HepG2 (cell line): ENCODE measurements around the gene SULT6B1. TPM values are rescaled to one million over a fixed set of nuclear protein-coding genes. Genes with fewer than 3 reads are reported as not detected.

ENCODE experiments used
- ARID3A ChIP-seq: IDR thresholded peaks from 2 replicates; pipeline ENCODE4 v1.6.1; 2012; ENCODE audit warnings: low read depth, low read length, improper control_type of control experiment
- ARNTL ChIP-seq: sonication (generic); formaldehyde crosslinking; IDR thresholded peaks from 2 replicates; pipeline ENCODE4 v1.4.0; 2020; ENCODE audit warnings: mild to moderate bottlenecking, missing genetic modification reagents
- BRCA1 ChIP-seq: sonication (generic); formaldehyde crosslinking; IDR thresholded peaks from 2 replicates; pipeline ENCODE4 v1.4.0; 2020; ENCODE audit warnings: missing genetic modification reagents
- CCDC6 ChIP-seq: sonication (generic); formaldehyde crosslinking; IDR thresholded peaks from 2 replicates; pipeline ENCODE4 v1.8.1; 2022; ENCODE audit warnings: mild to moderate bottlenecking, missing genetic modification reagents, moderate library complexity
- CHCHD3 ChIP-seq: sonication (generic); formaldehyde crosslinking; IDR thresholded peaks from 2 replicates; pipeline ENCODE4 v1.8.0; 2022; ENCODE audit warnings: mild to moderate bottlenecking, missing genetic modification reagents, moderate library complexity
- GATA4 ChIP-seq: sonication (generic); IDR thresholded peaks from 2 replicates; pipeline ENCODE4 v1.6.1; 2016; ENCODE audit warnings: antibody characterized with exemption, low read depth, borderline replicate concordance
- GTF2F1 ChIP-seq: fragments of 150-350 bp; IDR thresholded peaks from 2 replicates; pipeline ENCODE4 v1.6.1; 2014; ENCODE audit warnings: low read length
- HNF1A ChIP-seq, 2 experiments: sonication (generic) in 1 of 2; formaldehyde crosslinking in 1 of 2; IDR thresholded peaks; 2 replicates each; pipeline versions ENCODE4 v1.4.0 to v1.6.1; 2016 to 2020; ENCODE audit warnings: borderline replicate concordance in 1 of 2, low read depth in 1 of 2, mild to moderate bottlenecking in 1 of 2, missing genetic modification reagents in 1 of 2
- KMT2B ChIP-seq: IDR thresholded peaks from 2 replicates; pipeline ENCODE4 v1.6.1; 2016; ENCODE audit warnings: missing genetic modification reagents, missing compliant biosample characterization
- NKX3-1 ChIP-seq: sonication (generic); formaldehyde crosslinking; IDR thresholded peaks from 2 replicates; pipeline ENCODE4 v1.5.0; 2020; ENCODE audit warnings: missing genetic modification reagents
- PAX8 ChIP-seq: sonication (generic); formaldehyde crosslinking; IDR thresholded peaks from 2 replicates; pipeline ENCODE4 v1.8.0; 2022; ENCODE audit warnings: mild to moderate bottlenecking, missing genetic modification reagents, borderline replicate concordance
- TBP ChIP-seq: sonication (generic); formaldehyde crosslinking; IDR thresholded peaks from 2 replicates; pipeline ENCODE4 v1.5.0; 2020; ENCODE audit warnings: missing genetic modification reagents
- XRCC5 ChIP-seq: fragments of 200-400 bp; formaldehyde crosslinking; optimal IDR thresholded peaks from 2 replicates; pipeline ENCODE3; 2017; ENCODE audit warnings: mild to moderate bottlenecking, low read length
- ZBTB34 ChIP-seq: sonication (generic); formaldehyde crosslinking; IDR thresholded peaks from 2 replicates; pipeline ENCODE4 v1.8.0; 2022; ENCODE audit warnings: mild to moderate bottlenecking, missing genetic modification reagents
- ZMAT3 ChIP-seq: sonication (generic); formaldehyde crosslinking; conservative IDR thresholded peaks from 2 replicates; pipeline ENCODE4 v1.7.0; 2021; ENCODE audit warnings: missing genetic modification reagents
- ZMYM2 ChIP-seq: sonication (generic); formaldehyde crosslinking; IDR thresholded peaks from 2 replicates; pipeline ENCODE4 v1.8.0; 2022; ENCODE audit warnings: mild to moderate bottlenecking, missing genetic modification reagents
- ZNF180 ChIP-seq: sonication (generic); formaldehyde crosslinking; IDR thresholded peaks from 2 replicates; pipeline ENCODE4 v1.4.0; 2020; ENCODE audit warnings: low read depth, missing genetic modification reagents, borderline replicate concordance
- ZNF234 ChIP-seq: sonication (generic); formaldehyde crosslinking; conservative IDR thresholded peaks from 2 replicates; pipeline ENCODE4 v1.5.1; 2020; ENCODE audit warnings: mild to moderate bottlenecking, missing genetic modification reagents
- ZNF354B ChIP-seq: sonication (generic); formaldehyde crosslinking; IDR thresholded peaks from 2 replicates; pipeline ENCODE4 v1.8.0; 2022; ENCODE audit warnings: mild to moderate bottlenecking, missing genetic modification reagents
- ZNF556 ChIP-seq: sonication (generic); formaldehyde crosslinking; IDR thresholded peaks from 2 replicates; pipeline ENCODE4 v1.4.0; 2020; ENCODE audit warnings: mild to moderate bottlenecking, missing genetic modification reagents, borderline replicate concordance
- ZNF777 ChIP-seq: sonication (generic); formaldehyde crosslinking; IDR thresholded peaks from 2 replicates; pipeline ENCODE4 v1.4.0; 2020; ENCODE audit warnings: missing genetic modification reagents
- ZSCAN20 ChIP-seq: sonication (generic); formaldehyde crosslinking; IDR thresholded peaks from 2 replicates; pipeline ENCODE4 v1.4.0; 2020; ENCODE audit warnings: missing genetic modification reagents, mild to moderate bottlenecking, borderline replicate concordance
- polyA plus RNA-seq, 8 experiments: library from polyadenylated mRNA; depleted of rRNA in 3 of 8; stranded (reverse) in 7 of 8; unstranded in 1 of 8; fragments of >200 nt; fragmentation: Illumina TruSeq in 4 of 8; extraction: Trizol in 4 of 8; gene quantifications; 2 replicates each; pipeline versions ENCODE4 v1.2.1 to v1.2.3, GENCODE V29; 2011 to 2016; ENCODE audit warnings: low read depth in 4 of 8, missing spikeins in 1 of 8, mixed read lengths in 1 of 8; ENCODE audit not compliant: insufficient read depth in 1 of 8
- total RNA-seq, 5 experiments: library from RNA; depleted of rRNA; stranded (reverse); fragments of >200 nt; fragmentation: Illumina TruSeq; extraction: Trizol; gene quantifications; 2 replicates each; pipeline ENCODE4 v1.2.3, GENCODE V29; 2016; ENCODE audit warnings: low read depth in 1 of 5

SULT6B1 gene
- total and polyA plus RNA-seq, 2 of the 13 experiments (the other 11 are each of a cell fraction or from before 2014, with no cell fraction given) = not detected

- TF ChIP-seq ZBTB34 (CRISPR knock-in tag) = no peak
- TF ChIP-seq HNF1A (IDR thresholded peaks at IDR 0.05; ENCODE audit: low read depth) = no peak
- peak; percentile 56; the same call in 1 of the 2 replicates for TF ChIP-seq HNF1A (CRISPR knock-in tag; IDR thresholded peaks at IDR 0.05; ENCODE audit: borderline replicate concordance)
- no peak; the same call in 1 of the 2 replicates for TF ChIP-seq CHCHD3 (CRISPR knock-in tag)
- no peak for TF ChIP-seq TBP (CRISPR knock-in tag)
- TF ChIP-seq GTF2F1 = no peak
- no peak; the same call in 1 of the 2 replicates for TF ChIP-seq BRCA1 (CRISPR knock-in tag)
- TF ChIP-seq ZNF234 (CRISPR knock-in tag) = 0 out of 2 replicates have a peak, but pooled peaks have one; percentile 47
- TF ChIP-seq ZSCAN20 (CRISPR knock-in tag) = peak; percentile 17; the same call in 1 of the 2 replicates
- TF ChIP-seq ZNF180 (CRISPR knock-in tag) = no peak
- no peak for TF ChIP-seq ZNF354B (CRISPR knock-in tag)
- TF ChIP-seq ZMAT3 = 0 out of 2 replicates have a peak, but pooled peaks have one; percentile 37
- TF ChIP-seq ZNF777 = peak; percentile 20; the same call in 1 of the 2 replicates
- no peak for TF ChIP-seq ARID3A
- peak; percentile 45; the same call in 1 of the 2 replicates for TF ChIP-seq ARNTL (CRISPR knock-in tag)
- TF ChIP-seq GATA4 = no peak
- peak; percentile 18; the same call in 1 of the 2 replicates for TF ChIP-seq CCDC6 (CRISPR knock-in tag)
- 0 out of 2 replicates have a peak, but pooled peaks have one; percentile 55 for TF ChIP-seq ZMYM2 (CRISPR knock-in tag)
- no peak for TF ChIP-seq NKX3-1
- no peak for TF ChIP-seq XRCC5
- TF ChIP-seq KMT2B = peak; percentile 83
- TF ChIP-seq ZNF556 = 0 out of 2 replicates have a peak, but pooled peaks have one; percentile 18
- TF ChIP-seq PAX8 (CRISPR knock-in tag) = peak; percentile 95; the same call in 1 of the 2 replicates
These were observed 31.4 kb downstream of the SULT6B1 start, which contains the start of gene EIF2AK2 (continued) for GRCh38 chr2:37156857-37157714.
